IMR-90 (cell line): ENCODE results near the gene RIMS1. TPM values are rescaled to one million over a fixed set of nuclear protein-coding genes. Genes with fewer than 3 reads are reported as not detected.

ENCODE experiments used
- ATAC-seq: fragments of 200-7000 bp; cut with Tn5 transposase; 2 replicates; pipeline ENCODE4 v1.9.1; 2020; ENCODE audit warnings: low read depth, mild to moderate bottlenecking, moderate library complexity
- BruUV-seq: library from RNA; stranded (reverse); fragments of 400-500 nt; replicated peaks from 2 replicates; lab custom pipeline; 2021; lab: Mats Ljungman, UMichigan
- CTCF ChIA-PET: fragments of 300-600 bp; formaldehyde crosslinking; extraction: SDS; loops from one replicate; lab custom pipeline; 2021; ENCODE audit warnings: antibody characterized with exemption; lab: Yijun Ruan, JAX
- POLR2A ChIA-PET: fragments of 300-600 bp; sonication (Branson Sonifier 250); formaldehyde crosslinking; loops from one replicate; lab custom pipeline; 2022; ENCODE audit warnings: antibody characterized with exemption; ENCODE audit not compliant: unreplicated experiment; lab: Charles Lee
- DNase-seq: peaks from one replicate; pipeline ENCODE4 v3.0.0; 2013
- H2AFZ ChIP-seq: replicated peaks from 2 replicates; pipeline ENCODE3; 2013; ENCODE audit warnings: low read length, mild to moderate bottlenecking; ENCODE audit not compliant: poor library complexity
- H2AK5ac ChIP-seq: 2 replicates; pipeline ENCODE4 v1.6.1; 2013; ENCODE audit warnings: low read depth, low read length, inconsistent platforms
- H2AK9ac ChIP-seq: replicated peaks from 2 replicates; pipeline ENCODE3; 2013; ENCODE audit warnings: mild to moderate bottlenecking, low read depth, low read length, moderate library complexity; ENCODE audit not compliant: poor library complexity
- H2BK120ac ChIP-seq: 2 replicates; pipeline ENCODE4 v1.6.1; 2013; ENCODE audit warnings: low read depth, low read length, inconsistent platforms
- H2BK15ac ChIP-seq: 3 replicates; pipeline ENCODE4 v1.6.1; 2013; ENCODE audit warnings: low read depth, low read length, inconsistent platforms
- H2BK20ac ChIP-seq: 2 replicates; pipeline ENCODE4 v1.6.1; 2013; ENCODE audit warnings: low read depth, mild to moderate bottlenecking, inconsistent platforms, low read length, moderate library complexity
- H2BK5ac ChIP-seq: 2 replicates; pipeline ENCODE4 v1.6.1; 2013; ENCODE audit warnings: mild to moderate bottlenecking, low read depth, low read length, inconsistent platforms; ENCODE audit not compliant: poor library complexity, severe bottlenecking
- H3K14ac ChIP-seq: replicated peaks from 2 replicates; pipeline ENCODE4 v1.6.1; 2013; ENCODE audit warnings: low read depth, low read length, inconsistent platforms
- H3K18ac ChIP-seq: 2 replicates; pipeline ENCODE4 v1.6.1; 2013; ENCODE audit warnings: low read depth, low read length, control low read depth
- H3K23ac ChIP-seq: 2 replicates; pipeline ENCODE4 v1.6.1; 2013; ENCODE audit warnings: low read depth, low read length, inconsistent platforms
- H3K27ac ChIP-seq: 2 replicates; pipeline ENCODE4 v1.5.1; 2013; ENCODE audit warnings: mild to moderate bottlenecking, control low read depth, low read length; ENCODE audit not compliant: insufficient read depth
- H3K27me3 ChIP-seq: 2 replicates; pipeline ENCODE4 v1.6.1; 2013; ENCODE audit warnings: low read length; ENCODE audit not compliant: control insufficient read depth, insufficient read depth
- H3K36me3 ChIP-seq: 2 replicates; pipeline ENCODE4 v1.6.1; 2013; ENCODE audit warnings: low read length, mixed read lengths; ENCODE audit not compliant: control insufficient read depth, insufficient read depth
- H3K4ac ChIP-seq: 2 replicates; pipeline ENCODE4 v1.6.1; 2013; ENCODE audit warnings: low read depth, low read length, inconsistent platforms
- H3K4me1 ChIP-seq: 2 replicates; pipeline ENCODE4 v1.6.1; 2013; ENCODE audit warnings: low read length, mixed read lengths; ENCODE audit not compliant: control insufficient read depth, insufficient read depth
- H3K4me2 ChIP-seq: 2 replicates; pipeline ENCODE4 v1.6.1; 2013; ENCODE audit warnings: low read depth, mild to moderate bottlenecking, control low read depth, low read length, moderate library complexity
- H3K4me3 ChIP-seq: 2 replicates; pipeline ENCODE4 v1.5.1; 2013; ENCODE audit warnings: low read depth, mild to moderate bottlenecking, control low read depth, low read length, moderate library complexity; ENCODE audit not compliant: insufficient read depth
- H3K56ac ChIP-seq: 2 replicates; pipeline ENCODE4 v1.6.1; 2013; ENCODE audit warnings: low read length, inconsistent platforms; ENCODE audit not compliant: insufficient read depth; ENCODE audit errors: extremely low read depth
- H3K79me1 ChIP-seq, 2 experiments: 2 replicates each; pipeline ENCODE4 v1.6.1; 2013; ENCODE audit warnings: low read length in 2 of 2, inconsistent platforms in 1 of 2, low read depth in 1 of 2
- H3K9ac ChIP-seq: 2 replicates; pipeline ENCODE4 v1.6.1; 2013; ENCODE audit warnings: low read depth, low read length, control low read depth
- H3K9me1 ChIP-seq: 2 replicates; pipeline ENCODE4 v1.6.1; 2013; ENCODE audit warnings: low read length, inconsistent platforms; ENCODE audit not compliant: insufficient read depth
- H3K9me3 ChIP-seq: 2 replicates; pipeline ENCODE4 v1.6.1; 2013; ENCODE audit warnings: low read length; ENCODE audit not compliant: control insufficient read depth, insufficient read depth
- H4K20me1 ChIP-seq: 2 replicates; pipeline ENCODE4 v1.6.1; 2013; ENCODE audit warnings: low read length, inconsistent platforms; ENCODE audit not compliant: insufficient read depth
- H4K5ac ChIP-seq: 2 replicates; pipeline ENCODE4 v1.6.1; 2013; ENCODE audit warnings: mild to moderate bottlenecking, low read depth, low read length, control low read depth
- H4K8ac ChIP-seq, 2 experiments: 2 replicates each; pipeline ENCODE4 v1.6.1; 2013; ENCODE audit warnings: low read depth in 2 of 2, low read length in 2 of 2, control low read depth in 1 of 2, inconsistent platforms in 1 of 2
- H4K91ac ChIP-seq: 2 replicates; pipeline ENCODE4 v1.6.1; 2013; ENCODE audit warnings: low read depth, low read length, inconsistent platforms; ENCODE audit not compliant: insufficient read depth
- BHLHE40 ChIP-seq: fragments of 150-350 bp; IDR thresholded peaks from 2 replicates; pipeline ENCODE4 v1.6.1; 2016; ENCODE audit warnings: mild to moderate bottlenecking, low read depth, low read length
- CEBPB ChIP-seq: IDR thresholded peaks from 2 replicates; pipeline ENCODE4 v1.6.1; 2012; ENCODE audit warnings: low read depth, low read length, improper control_type of control experiment
- MAFK ChIP-seq: IDR thresholded peaks from 2 replicates; pipeline ENCODE4 v1.6.1; 2012; ENCODE audit warnings: low read depth, low read length, improper control_type of control experiment
- MAZ ChIP-seq: IDR thresholded peaks from 2 replicates; pipeline ENCODE4 v1.6.1; 2012; ENCODE audit warnings: low read depth, mild to moderate bottlenecking, low read length, improper control_type of control experiment, moderate library complexity, borderline replicate concordance
- MXI1 ChIP-seq: IDR thresholded peaks from 2 replicates; pipeline ENCODE4 v1.6.1; 2012; ENCODE audit warnings: low read depth, mild to moderate bottlenecking, low read length, moderate library complexity, borderline replicate concordance
- POLR2A ChIP-seq: IDR thresholded peaks from 2 replicates; pipeline ENCODE4 v1.6.1; 2012; ENCODE audit warnings: mild to moderate bottlenecking, low read depth, low read length
- RAD21 ChIP-seq: IDR thresholded peaks from 2 replicates; pipeline ENCODE4 v1.6.1; 2012; ENCODE audit warnings: low read length, improper control_type of control experiment
- RFX5 ChIP-seq: IDR thresholded peaks from 2 replicates; pipeline ENCODE4 v1.8.0; 2012; ENCODE audit warnings: low read depth, mild to moderate bottlenecking, low read length, moderate library complexity
- dilution Hi-C: fragments of 300-500 bp; cut with HindIII; formaldehyde crosslinking; loops from one replicate; pipeline ENCODE4 v1.14.3; 2018; ENCODE audit warnings: low sequenced_read_pairs; ENCODE audit not compliant: unreplicated experiment
- in situ Hi-C: fragments of 300-500 bp; cut with MboI; formaldehyde crosslinking; loops from 3 replicates; pipeline ENCODE4 v1.14.3; 2019; ENCODE audit warnings: low sequenced_read_pairs, inconsistent platforms, mixed read lengths
- intact Hi-C: fragments of 100-400 bp; cut with micrococcal nuclease; formaldehyde crosslinking; loops from 2 replicates; pipeline ENCODE4 v1.10.0; 2022
- polyA plus RNA-seq, 3 experiments: library from polyadenylated mRNA; depleted of rRNA; stranded (reverse); fragments of >200 nt; gene quantifications; 2 replicates each; pipeline ENCODE4 v1.2.3, GENCODE V29; 2012; ENCODE audit warnings: low replicate concordance in 1 of 3
- total RNA-seq: library from RNA; depleted of rRNA; stranded (reverse); fragments of >200 nt; gene quantifications from 2 replicates; pipeline ENCODE4 v1.2.3, GENCODE V29; 2012
- TF ChIP-seq, protein P1 (sequence below): conservative IDR thresholded peaks from 2 replicates; pipeline ENCODE4 v1.5.1; 2012; ENCODE audit warnings: mild to moderate bottlenecking, low read depth, low read length, improper control_type of control experiment
- TF ChIP-seq, protein P2 (sequence below): fragments of 150-350 bp; IDR thresholded peaks from 2 replicates; pipeline ENCODE4 v1.6.1; 2016; ENCODE audit warnings: low read depth, mild to moderate bottlenecking, low read length, moderate library complexity, borderline replicate concordance
- TF ChIP-seq, protein P3 (sequence below): fragments of 150-350 bp; IDR thresholded peaks from 2 replicates; pipeline ENCODE4 v1.6.1; 2017; ENCODE audit warnings: mild to moderate bottlenecking, antibody characterized with exemption, low read length, low read depth

RIMS1 gene
- total and polyA plus RNA-seq, 2 of the 4 experiments (the other 2 are of a cell fraction), result 0.44 to 3.8 TPM

DNA sequence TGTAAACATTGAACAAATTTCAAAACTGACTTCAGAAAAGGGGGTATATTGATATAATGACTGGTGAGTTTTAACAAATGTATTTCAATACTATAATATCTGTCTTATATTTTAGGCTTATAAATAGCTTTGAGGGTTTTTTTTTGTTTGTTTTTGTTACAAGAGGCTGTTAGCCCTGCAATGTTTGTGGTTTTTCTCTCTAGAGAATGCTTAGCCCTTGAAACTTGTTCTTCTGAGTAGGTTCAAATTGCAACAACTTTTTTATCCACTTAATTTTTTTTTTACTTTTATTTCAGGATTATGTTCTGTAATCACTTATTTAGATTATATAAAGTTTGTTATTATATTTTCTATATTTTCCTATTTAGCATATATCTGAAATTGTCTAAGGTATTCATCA is 333.2 kb downstream of the RIMS1 start:
- H3K23ac ChIP-seq, result no peak overlapping the region
- dilution Hi-C loops (no loop called here), in situ Hi-C loops (no loop called here), intact Hi-C loops (no loop called here)
- H3K18ac ChIP-seq, result no peak overlapping the region
- no peak overlapping the region for H3K4me3 ChIP-seq
- H3K4me2 ChIP-seq, result no peak overlapping the region
- H3K27ac ChIP-seq, result no peak overlapping the region
- no peaks in the 10 kb centered on the region for H3K79me1 ChIP-seq
- H2BK5ac ChIP-seq, result no peak overlapping the region
- H3K56ac ChIP-seq, result no peak overlapping the region
- H2BK15ac ChIP-seq, result no peak overlapping the region
- no peak overlapping the region for H4K8ac ChIP-seq
- no peak overlapping the region for H4K91ac ChIP-seq
- H3K9me1 ChIP-seq, result no peaks in the 10 kb centered on the region; the same call in 1 of the 2 replicates
- H4K5ac ChIP-seq, result no peak overlapping the region
- no peaks in the 10 kb centered on the region for H3K9me3 ChIP-seq
- no TSS peak for BruUV-seq
- 0 out of 2 replicates have a peak, but pooled peaks have one; percentile 29 for ATAC-seq
- H2BK20ac ChIP-seq, result no peak overlapping the region
- H3K4ac ChIP-seq, result no peak overlapping the region
- H2AFZ ChIP-seq, result no peak overlapping the region
- H3K9ac ChIP-seq, result no peak overlapping the region
- no peak overlapping the region for H2AK5ac ChIP-seq
- H2AK9ac ChIP-seq, result no peak overlapping the region
- ChIA-PET CTCF (interaction anchor here (0.6 kb wide), 2 partner anchors 32 to 191 kb away, joined by 3 read pairs; no protein-coding TSS in a partner anchor), POLR2A (no interaction called here)
- peak; percentile 23 for DNase-seq
- no peaks in the 10 kb centered on the region for H3K4me1 ChIP-seq
- no peaks in the 10 kb centered on the region for H4K20me1 ChIP-seq
- H2BK120ac ChIP-seq, result no peak overlapping the region
- no peak overlapping the region for H3K14ac ChIP-seq
- no peaks in the 10 kb centered on the region for H3K27me3 ChIP-seq
- H3K36me3 ChIP-seq, result no peaks in the 10 kb centered on the region
- TF ChIP-seq, protein P1, sequence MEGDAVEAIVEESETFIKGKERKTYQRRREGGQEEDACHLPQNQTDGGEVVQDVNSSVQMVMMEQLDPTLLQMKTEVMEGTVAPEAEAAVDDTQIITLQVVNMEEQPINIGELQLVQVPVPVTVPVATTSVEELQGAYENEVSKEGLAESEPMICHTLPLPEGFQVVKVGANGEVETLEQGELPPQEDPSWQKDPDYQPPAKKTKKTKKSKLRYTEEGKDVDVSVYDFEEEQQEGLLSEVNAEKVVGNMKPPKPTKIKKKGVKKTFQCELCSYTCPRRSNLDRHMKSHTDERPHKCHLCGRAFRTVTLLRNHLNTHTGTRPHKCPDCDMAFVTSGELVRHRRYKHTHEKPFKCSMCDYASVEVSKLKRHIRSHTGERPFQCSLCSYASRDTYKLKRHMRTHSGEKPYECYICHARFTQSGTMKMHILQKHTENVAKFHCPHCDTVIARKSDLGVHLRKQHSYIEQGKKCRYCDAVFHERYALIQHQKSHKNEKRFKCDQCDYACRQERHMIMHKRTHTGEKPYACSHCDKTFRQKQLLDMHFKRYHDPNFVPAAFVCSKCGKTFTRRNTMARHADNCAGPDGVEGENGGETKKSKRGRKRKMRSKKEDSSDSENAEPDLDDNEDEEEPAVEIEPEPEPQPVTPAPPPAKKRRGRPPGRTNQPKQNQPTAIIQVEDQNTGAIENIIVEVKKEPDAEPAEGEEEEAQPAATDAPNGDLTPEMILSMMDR, result no peak
- TF ChIP-seq, protein P2, sequence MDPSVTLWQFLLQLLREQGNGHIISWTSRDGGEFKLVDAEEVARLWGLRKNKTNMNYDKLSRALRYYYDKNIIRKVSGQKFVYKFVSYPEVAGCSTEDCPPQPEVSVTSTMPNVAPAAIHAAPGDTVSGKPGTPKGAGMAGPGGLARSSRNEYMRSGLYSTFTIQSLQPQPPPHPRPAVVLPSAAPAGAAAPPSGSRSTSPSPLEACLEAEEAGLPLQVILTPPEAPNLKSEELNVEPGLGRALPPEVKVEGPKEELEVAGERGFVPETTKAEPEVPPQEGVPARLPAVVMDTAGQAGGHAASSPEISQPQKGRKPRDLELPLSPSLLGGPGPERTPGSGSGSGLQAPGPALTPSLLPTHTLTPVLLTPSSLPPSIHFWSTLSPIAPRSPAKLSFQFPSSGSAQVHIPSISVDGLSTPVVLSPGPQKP, result no peak
- TF ChIP-seq POLR2A (no peak), RAD21 (no peak), CEBPB (no peak), MAFK (no peak), MXI1 (no peak), RFX5 (no peak), MAZ (no peak), BHLHE40 (no peak)
- TF ChIP-seq, protein P3, sequence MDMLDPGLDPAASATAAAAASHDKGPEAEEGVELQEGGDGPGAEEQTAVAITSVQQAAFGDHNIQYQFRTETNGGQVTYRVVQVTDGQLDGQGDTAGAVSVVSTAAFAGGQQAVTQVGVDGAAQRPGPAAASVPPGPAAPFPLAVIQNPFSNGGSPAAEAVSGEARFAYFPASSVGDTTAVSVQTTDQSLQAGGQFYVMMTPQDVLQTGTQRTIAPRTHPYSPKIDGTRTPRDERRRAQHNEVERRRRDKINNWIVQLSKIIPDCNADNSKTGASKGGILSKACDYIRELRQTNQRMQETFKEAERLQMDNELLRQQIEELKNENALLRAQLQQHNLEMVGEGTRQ, result no peak
